NCI-H128 (cell line): ENCODE data around the gene NR5A1.

Experiments
- DNase-seq: peaks from one replicate; lab custom pipeline; 2025; ENCODE audit not compliant: unreplicated experiment; lab: John Stamatoyannopoulos, UW

NR5A1 gene

GRCh38 chr9:124500028-124500795 lies 7.0 kb downstream of the NR5A1 start:
- DNase-seq = no peak

GRCh38 chr9:124499216-124499615 lies 8.0 kb downstream of the NR5A1 start:
- no peak for DNase-seq

- DNase-seq = no peak
Measured at GRCh38 chr9:124498499-124499146, 8.6 kb downstream of the NR5A1 start.

GRCh38 chr9:124498040-124498439 lies 9.2 kb downstream of the NR5A1 start:
- DNase-seq = no peak

GRCh38 chr9:124497441-124497840 lies 9.8 kb downstream of the NR5A1 start:
- DNase-seq = no peak

- no peak for DNase-seq
Measured at GRCh38 chr9:124496463-124496862, 10.7 kb downstream of the NR5A1 start.

- no peak for DNase-seq
Measured at GRCh38 chr9:124496075-124496449, 11.1 kb downstream of the NR5A1 start.

GRCh38 chr9:124495126-124496074 lies 11.8 kb downstream of the NR5A1 start:
- DNase-seq = no peak

- no peak for DNase-seq
Measured at GRCh38 chr9:124493794-124494479, 13.3 kb downstream of the NR5A1 start.

GRCh38 chr9:124493218-124493617 lies 14.0 kb downstream of the NR5A1 start:
- no peak for DNase-seq

GRCh38 chr9:124492818-124493217 lies 14.4 kb downstream of the NR5A1 start:
- no peak for DNase-seq

- no peak for DNase-seq
Measured at GRCh38 chr9:124491049-124491975, 15.9 kb downstream of the NR5A1 start.

- DNase-seq = no peak
Measured at GRCh38 chr9:124490004-124490403, 17.2 kb downstream of the NR5A1 start.

GRCh38 chr9:124489222-124489621 lies 18.0 kb downstream of the NR5A1 start:
- DNase-seq = no peak

GRCh38 chr9:124488641-124489210 lies 18.5 kb downstream of the NR5A1 start:
- no peak for DNase-seq

- no peak for DNase-seq
Measured at GRCh38 chr9:124487260-124488182, 19.7 kb downstream of the NR5A1 start.

GRCh38 chr9:124486778-124487259 lies 20.4 kb downstream of the NR5A1 start:
- no peak for DNase-seq

- no peak for DNase-seq
Measured at GRCh38 chr9:124485936-124486335, 21.3 kb downstream of the NR5A1 start.
